HL-60 (cell line): ENCODE data around the gene ATP10A.

Source experiments
- DNase-seq, 2 experiments: peaks; one replicate each; pipeline ENCODE4 v3.0.0-alpha.2; 2010 to 2020; ENCODE audit warnings: low read depth in 1 of 2, low spot score in 1 of 2
- H3K27ac ChIP-seq: fragments of 250-450 bp; sonication (Bioruptor Pico); replicated peaks from 2 replicates; pipeline ENCODE4 v1.5.1; 2020; ENCODE audit warnings: mild to moderate bottlenecking, moderate library complexity
- H3K27me3 ChIP-seq: fragments of 250-450 bp; sonication (Bioruptor Pico); 2 replicates; pipeline ENCODE4 v1.5.1; 2021; ENCODE audit warnings: mild to moderate bottlenecking, moderate library complexity; ENCODE audit not compliant: insufficient read depth, poor library complexity, severe bottlenecking
- H3K4me3 ChIP-seq: replicated peaks from 2 replicates; pipeline ENCODE4 v1.5.1; 2011; ENCODE audit warnings: mild to moderate bottlenecking, control low read depth, low read length; ENCODE audit not compliant: insufficient read depth
- GABPA ChIP-seq: IDR thresholded peaks from 2 replicates; pipeline ENCODE4 v1.6.1; 2012; ENCODE audit warnings: low read depth
- POLR2AphosphoS5 ChIP-seq: IDR thresholded peaks from 2 replicates; pipeline ENCODE4 v1.6.1; 2012; ENCODE audit warnings: low read depth
- SPI1 ChIP-seq: IDR thresholded peaks from 2 replicates; pipeline ENCODE4 v1.6.1; 2012; ENCODE audit warnings: low read depth, mild to moderate bottlenecking, borderline replicate concordance
- TF ChIP-seq, protein P1 (sequence below): IDR thresholded peaks from 2 replicates; pipeline ENCODE4 v1.6.1; 2012; ENCODE audit warnings: low read depth; ENCODE audit not compliant: insufficient replicate concordance
- TF ChIP-seq, protein P2 (sequence below): IDR thresholded peaks from one replicate; pipeline ENCODE4 v1.5.1; 2011; ENCODE audit warnings: low read length, control low read depth, inconsistent platforms; ENCODE audit not compliant: insufficient read depth

Gene ATP10A

DNA sequence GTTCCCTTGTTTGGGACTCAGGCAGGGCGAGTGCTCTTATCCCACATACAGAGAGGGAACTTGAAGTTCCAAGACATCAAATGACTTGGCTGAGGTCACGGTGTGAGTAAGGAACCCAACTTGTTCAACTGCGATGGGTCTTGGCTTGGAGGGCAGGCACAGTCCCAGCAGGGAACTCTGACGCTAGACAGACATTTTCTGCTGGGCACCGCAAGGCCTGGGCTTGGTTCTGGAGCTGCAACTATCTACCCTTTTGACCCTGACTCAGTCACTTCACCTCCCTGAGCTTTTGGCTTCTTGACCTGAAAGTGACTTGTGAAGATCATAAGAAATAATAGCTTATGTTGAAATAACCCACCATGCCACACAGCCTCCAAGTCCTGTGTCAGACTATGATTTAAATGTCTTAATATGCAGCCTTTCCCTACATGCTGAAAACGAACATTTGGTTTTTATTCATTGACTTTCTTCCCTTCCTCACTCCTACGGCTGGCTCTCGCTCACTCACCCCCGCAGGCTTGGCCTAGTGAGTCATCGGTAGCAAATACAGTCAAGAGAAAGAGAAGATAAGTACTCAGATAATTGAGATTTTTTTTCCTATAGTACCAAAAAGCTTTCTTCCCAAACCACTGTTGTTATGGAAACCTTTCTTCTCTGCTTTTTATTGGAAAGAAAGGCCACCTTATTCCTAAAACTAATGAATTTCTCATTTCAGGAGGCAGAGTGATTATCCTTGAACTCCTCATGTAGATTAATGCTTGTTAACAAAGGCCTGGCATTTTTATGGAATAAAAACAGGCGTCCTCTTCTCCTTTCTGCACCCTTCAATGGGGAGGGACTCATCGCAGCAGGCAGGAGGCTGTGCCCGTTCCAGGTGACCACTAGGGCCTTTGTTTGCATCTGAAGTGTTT lies 178.4 kb downstream of the ATP10A start:
- Histone ChIP-seq H3K4me3 (no peak overlapping the region), H3K27ac (no peak overlapping the region), H3K27me3 (no peaks in the 10 kb centered on the region)
- TF ChIP-seq GABPA (no peak), SPI1 (no peak), POLR2AphosphoS5 (no peak)
- TF ChIP-seq, protein P1, sequence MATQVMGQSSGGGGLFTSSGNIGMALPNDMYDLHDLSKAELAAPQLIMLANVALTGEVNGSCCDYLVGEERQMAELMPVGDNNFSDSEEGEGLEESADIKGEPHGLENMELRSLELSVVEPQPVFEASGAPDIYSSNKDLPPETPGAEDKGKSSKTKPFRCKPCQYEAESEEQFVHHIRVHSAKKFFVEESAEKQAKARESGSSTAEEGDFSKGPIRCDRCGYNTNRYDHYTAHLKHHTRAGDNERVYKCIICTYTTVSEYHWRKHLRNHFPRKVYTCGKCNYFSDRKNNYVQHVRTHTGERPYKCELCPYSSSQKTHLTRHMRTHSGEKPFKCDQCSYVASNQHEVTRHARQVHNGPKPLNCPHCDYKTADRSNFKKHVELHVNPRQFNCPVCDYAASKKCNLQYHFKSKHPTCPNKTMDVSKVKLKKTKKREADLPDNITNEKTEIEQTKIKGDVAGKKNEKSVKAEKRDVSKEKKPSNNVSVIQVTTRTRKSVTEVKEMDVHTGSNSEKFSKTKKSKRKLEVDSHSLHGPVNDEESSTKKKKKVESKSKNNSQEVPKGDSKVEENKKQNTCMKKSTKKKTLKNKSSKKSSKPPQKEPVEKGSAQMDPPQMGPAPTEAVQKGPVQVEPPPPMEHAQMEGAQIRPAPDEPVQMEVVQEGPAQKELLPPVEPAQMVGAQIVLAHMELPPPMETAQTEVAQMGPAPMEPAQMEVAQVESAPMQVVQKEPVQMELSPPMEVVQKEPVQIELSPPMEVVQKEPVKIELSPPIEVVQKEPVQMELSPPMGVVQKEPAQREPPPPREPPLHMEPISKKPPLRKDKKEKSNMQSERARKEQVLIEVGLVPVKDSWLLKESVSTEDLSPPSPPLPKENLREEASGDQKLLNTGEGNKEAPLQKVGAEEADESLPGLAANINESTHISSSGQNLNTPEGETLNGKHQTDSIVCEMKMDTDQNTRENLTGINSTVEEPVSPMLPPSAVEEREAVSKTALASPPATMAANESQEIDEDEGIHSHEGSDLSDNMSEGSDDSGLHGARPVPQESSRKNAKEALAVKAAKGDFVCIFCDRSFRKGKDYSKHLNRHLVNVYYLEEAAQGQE: no peak
- TF ChIP-seq, protein P2, sequence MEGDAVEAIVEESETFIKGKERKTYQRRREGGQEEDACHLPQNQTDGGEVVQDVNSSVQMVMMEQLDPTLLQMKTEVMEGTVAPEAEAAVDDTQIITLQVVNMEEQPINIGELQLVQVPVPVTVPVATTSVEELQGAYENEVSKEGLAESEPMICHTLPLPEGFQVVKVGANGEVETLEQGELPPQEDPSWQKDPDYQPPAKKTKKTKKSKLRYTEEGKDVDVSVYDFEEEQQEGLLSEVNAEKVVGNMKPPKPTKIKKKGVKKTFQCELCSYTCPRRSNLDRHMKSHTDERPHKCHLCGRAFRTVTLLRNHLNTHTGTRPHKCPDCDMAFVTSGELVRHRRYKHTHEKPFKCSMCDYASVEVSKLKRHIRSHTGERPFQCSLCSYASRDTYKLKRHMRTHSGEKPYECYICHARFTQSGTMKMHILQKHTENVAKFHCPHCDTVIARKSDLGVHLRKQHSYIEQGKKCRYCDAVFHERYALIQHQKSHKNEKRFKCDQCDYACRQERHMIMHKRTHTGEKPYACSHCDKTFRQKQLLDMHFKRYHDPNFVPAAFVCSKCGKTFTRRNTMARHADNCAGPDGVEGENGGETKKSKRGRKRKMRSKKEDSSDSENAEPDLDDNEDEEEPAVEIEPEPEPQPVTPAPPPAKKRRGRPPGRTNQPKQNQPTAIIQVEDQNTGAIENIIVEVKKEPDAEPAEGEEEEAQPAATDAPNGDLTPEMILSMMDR: no peak
- DNase-seq: no peak

DNA sequence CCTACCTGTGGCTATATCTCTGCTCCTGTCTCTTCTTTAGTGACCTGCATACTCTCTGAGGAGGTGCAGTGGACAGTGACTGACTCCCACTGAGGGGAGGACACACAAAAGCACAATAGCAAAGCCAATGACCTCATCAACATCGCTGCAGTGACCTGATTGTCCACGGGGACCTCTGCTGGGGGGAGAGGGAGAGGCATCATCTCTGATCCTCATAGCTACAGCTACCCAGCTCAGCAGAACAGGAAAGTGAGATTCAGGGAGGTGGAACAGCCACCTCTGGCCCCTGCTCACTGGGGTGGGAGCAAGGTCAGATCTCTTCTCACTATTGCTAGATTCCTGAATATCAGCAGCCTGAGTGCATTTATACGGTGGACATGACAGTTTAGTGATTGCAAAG lies 179.2 kb downstream of the ATP10A start:
- DNase-seq: no peak
- TF ChIP-seq SPI1: no peak
- TF ChIP-seq, protein P1: no peak
- TF ChIP-seq GABPA: no peak
- TF ChIP-seq, protein P2: no peak
- TF ChIP-seq POLR2AphosphoS5: no peak

DNA sequence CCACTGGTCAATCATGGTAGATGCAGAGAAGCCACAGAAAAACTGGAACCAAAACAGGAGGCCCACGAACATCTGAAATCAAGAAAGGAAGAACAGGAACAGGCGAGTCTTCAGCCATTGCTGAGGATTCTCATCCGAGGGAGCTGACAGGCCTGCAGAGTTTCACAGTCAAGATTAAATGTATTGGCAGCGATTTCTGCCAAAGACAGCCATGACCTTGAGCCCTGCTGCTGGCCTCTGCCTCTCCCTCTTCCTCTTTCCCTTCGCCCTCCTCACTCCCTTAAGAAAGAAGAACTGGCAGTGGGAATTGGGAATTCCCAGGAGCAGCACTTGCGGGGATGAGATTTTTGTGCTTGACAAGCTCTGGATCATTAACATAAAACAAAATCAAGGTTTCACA lies 179.7 kb downstream of the ATP10A start:
- Histone ChIP-seq H3K27ac (no peak overlapping the region), H3K27me3 (no peaks in the 10 kb centered on the region), H3K4me3 (no peak overlapping the region)
- no peak for DNase-seq
- TF ChIP-seq, protein P2: no peak
- TF ChIP-seq, protein P1: no peak
- no peak for TF ChIP-seq SPI1
- TF ChIP-seq GABPA: no peak
- no peak for TF ChIP-seq POLR2AphosphoS5

More for the DNA sequence above, 179.2 kb downstream of the ATP10A start:
- H3K27me3 ChIP-seq: no peaks in the 10 kb centered on the region
- no peak overlapping the region for H3K27ac ChIP-seq
- no peak overlapping the region for H3K4me3 ChIP-seq
